ENCODE measurements around the gene ASB10.

GRCh38 chr7:151208253-151208862 is 21.3 kb upstream of the ASB10 start:
- TF ChIP-seq YY1 (IDR thresholded peaks at IDR 0.05; ENCODE audit: insufficient read depth, insufficient read length) = no peak
- TF ChIP-seq ZNF274 (IDR thresholded peaks at IDR 0.05; ENCODE audit: low read depth, low read length) = no peak
- TF ChIP-seq SUZ12 (IDR thresholded peaks at IDR 0.05; ENCODE audit: extremely low read depth, insufficient read depth, insufficient read length) = no peak

Measured in NT2/D1 (cell line).